Measurements from ENCODE around the gene FAM53A.

Gene FAM53A

DNA sequence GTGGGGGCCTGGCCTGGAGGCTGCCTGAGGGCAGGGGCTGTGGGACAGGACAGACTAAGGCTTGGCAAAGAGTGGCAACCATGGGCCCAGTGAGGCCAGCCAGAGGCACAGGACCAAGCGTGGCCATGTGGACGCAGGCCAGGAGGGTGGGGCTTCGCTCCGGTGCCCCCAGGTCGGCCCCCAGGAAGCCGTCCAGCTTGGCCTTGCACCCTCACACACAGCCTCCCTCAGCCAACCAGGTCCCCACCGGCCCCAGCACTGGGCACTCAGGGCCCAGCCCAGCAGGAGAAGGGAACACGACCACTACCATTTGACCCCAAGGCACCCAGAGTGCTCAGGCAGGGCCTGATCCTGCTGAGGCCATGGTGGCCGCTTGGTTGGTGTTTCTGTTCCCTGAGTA, 57.2 kb downstream of the FAM53A start:
- H3K27ac ChIP-seq, result no peak overlapping the region
- TF ChIP-seq ZFX (IDR thresholded peaks at IDR 0.05; ENCODE audit: borderline replicate concordance), result no peak
- TF ChIP-seq, protein P1, sequence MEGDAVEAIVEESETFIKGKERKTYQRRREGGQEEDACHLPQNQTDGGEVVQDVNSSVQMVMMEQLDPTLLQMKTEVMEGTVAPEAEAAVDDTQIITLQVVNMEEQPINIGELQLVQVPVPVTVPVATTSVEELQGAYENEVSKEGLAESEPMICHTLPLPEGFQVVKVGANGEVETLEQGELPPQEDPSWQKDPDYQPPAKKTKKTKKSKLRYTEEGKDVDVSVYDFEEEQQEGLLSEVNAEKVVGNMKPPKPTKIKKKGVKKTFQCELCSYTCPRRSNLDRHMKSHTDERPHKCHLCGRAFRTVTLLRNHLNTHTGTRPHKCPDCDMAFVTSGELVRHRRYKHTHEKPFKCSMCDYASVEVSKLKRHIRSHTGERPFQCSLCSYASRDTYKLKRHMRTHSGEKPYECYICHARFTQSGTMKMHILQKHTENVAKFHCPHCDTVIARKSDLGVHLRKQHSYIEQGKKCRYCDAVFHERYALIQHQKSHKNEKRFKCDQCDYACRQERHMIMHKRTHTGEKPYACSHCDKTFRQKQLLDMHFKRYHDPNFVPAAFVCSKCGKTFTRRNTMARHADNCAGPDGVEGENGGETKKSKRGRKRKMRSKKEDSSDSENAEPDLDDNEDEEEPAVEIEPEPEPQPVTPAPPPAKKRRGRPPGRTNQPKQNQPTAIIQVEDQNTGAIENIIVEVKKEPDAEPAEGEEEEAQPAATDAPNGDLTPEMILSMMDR (IDR thresholded peaks at IDR 0.05), result no peak

GRCh38 chr4:1626151-1626550, 58.0 kb downstream of the FAM53A start:
- TF ChIP-seq, protein P1 (IDR thresholded peaks at IDR 0.05), result no peak
- TF ChIP-seq ZFX (IDR thresholded peaks at IDR 0.05; ENCODE audit: borderline replicate concordance), result no peak
- H3K27ac ChIP-seq, result no peak overlapping the region

DNA sequence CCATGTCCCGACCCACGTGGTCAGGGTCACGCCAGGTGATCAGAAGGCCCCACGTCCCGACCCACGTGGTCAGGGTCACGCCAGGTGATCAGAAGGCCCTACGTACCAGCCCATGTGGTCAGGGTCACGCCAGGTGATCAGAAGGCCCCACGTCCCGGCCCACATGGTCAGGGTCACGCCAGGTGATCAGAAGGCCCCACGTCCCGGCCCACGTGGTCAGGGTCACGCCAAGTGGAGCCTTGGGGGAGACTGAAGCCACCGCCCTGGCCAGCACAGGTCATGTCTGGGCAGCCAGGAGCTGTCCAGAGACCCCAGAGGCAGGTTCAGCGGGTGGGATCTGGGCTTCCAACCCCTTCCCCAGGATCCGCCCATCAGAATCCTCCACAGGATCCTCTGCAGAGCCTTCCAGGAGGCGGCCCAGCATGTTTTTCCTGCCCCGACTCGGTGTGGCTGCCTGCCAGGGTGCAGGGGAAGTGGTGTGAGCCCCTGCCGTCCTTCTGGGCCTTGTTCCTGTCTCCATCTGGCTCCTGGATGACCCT, 58.4 kb downstream of the FAM53A start:
- TF ChIP-seq, protein P1 (IDR thresholded peaks at IDR 0.05), result no peak
- no peak for TF ChIP-seq ZFX (IDR thresholded peaks at IDR 0.05; ENCODE audit: borderline replicate concordance)
- no peak overlapping the region for H3K27ac ChIP-seq

- no peak for TF ChIP-seq ZFX (IDR thresholded peaks at IDR 0.05; ENCODE audit: borderline replicate concordance)
- TF ChIP-seq, protein P1 (IDR thresholded peaks at IDR 0.05), result no peak
- no peak overlapping the region for H3K27ac ChIP-seq
Measured at GRCh38 chr4:1624519-1624910, 59.6 kb downstream of the FAM53A start.

- TF ChIP-seq, protein P1 (IDR thresholded peaks at IDR 0.05), result no peak
- no peak for TF ChIP-seq ZFX (IDR thresholded peaks at IDR 0.05; ENCODE audit: borderline replicate concordance)
- no peak overlapping the region for H3K27ac ChIP-seq
Measured at GRCh38 chr4:1623821-1624518, 60.1 kb downstream of the FAM53A start.

DNA sequence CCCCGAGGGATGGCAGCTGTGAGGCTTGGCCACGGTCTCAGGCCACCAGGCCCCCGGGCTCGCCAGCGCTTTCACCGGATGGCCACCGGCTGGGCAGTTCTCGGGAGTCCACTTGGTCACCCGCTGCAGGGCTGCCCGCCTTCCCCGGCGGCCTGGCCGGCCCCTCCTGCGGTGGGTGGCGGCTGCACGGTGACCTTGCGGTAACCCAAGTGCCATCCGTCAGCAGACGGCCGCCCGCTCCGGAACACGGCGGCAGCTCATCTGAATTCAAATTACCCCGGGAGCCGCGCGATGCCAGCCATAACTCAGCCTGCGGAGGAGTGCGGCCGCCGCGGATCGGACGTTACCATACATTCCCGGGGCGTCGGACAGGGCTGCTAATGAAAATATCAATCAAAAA, 60.7 kb downstream of the FAM53A start:
- H3K27ac ChIP-seq, result no peak overlapping the region
- TF ChIP-seq, protein P1 (IDR thresholded peaks at IDR 0.05), result no peak
- no peak for TF ChIP-seq ZFX (IDR thresholded peaks at IDR 0.05; ENCODE audit: borderline replicate concordance)

DNA sequence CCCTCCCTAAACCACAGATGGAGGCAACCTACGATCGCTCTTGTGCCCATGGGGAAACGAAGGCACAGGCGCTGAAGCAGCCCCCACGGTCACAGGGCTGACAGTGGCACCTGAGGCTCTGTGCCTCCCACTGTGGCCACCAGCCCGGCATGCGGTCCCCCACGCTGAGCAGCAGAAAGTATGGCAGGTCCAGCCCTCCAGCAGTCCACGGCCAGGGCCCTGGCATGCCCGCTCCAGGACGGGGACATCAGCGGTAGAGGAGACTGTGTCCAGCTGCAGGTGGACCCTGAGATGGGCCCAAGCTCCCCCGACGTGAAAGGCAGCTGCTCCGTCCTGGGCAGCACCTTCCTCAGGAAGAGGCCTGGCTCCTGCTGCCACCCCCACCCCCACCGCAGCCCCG, 61.2 kb downstream of the FAM53A start:
- TF ChIP-seq, protein P1 (IDR thresholded peaks at IDR 0.05), result no peak
- no peak for TF ChIP-seq ZFX (IDR thresholded peaks at IDR 0.05; ENCODE audit: borderline replicate concordance)
- H3K27ac ChIP-seq, result no peak overlapping the region
